ENCODE measurements around the gene SFSWAP.
"Not testable (repeated sequence)": the region's sequence is repeated elsewhere in the genome, so short reads cannot be mapped to it uniquely, and the experiment has no call there.

Gene SFSWAP

GRCh38 chr12:131759176-131759575 lies 48.3 kb downstream of the SFSWAP start:
- no peak for DNase-seq (ENCODE audit: low read depth in 2 of 2)

GRCh38 chr12:131761638-131762037 lies 50.7 kb downstream of the SFSWAP start:
- DNase-seq (ENCODE audit: low read depth in 2 of 2) = no peak

- DNase-seq (ENCODE audit: low read depth in 2 of 2) = no peak
Measured at GRCh38 chr12:131764738-131765137, 53.8 kb downstream of the SFSWAP start.

- no peak for DNase-seq (ENCODE audit: low read depth in 2 of 2)
Measured at GRCh38 chr12:131765961-131766360, 55.1 kb downstream of the SFSWAP start.

GRCh38 chr12:131766382-131767107 lies 55.7 kb downstream of the SFSWAP start:
- DNase-seq (ENCODE audit: low read depth in 2 of 2) = no peak

- DNase-seq (ENCODE audit: low read depth in 2 of 2) = no peak
Measured at GRCh38 chr12:131770120-131770519, 59.2 kb downstream of the SFSWAP start.

- no peak for DNase-seq (ENCODE audit: low read depth in 2 of 2)
Measured at GRCh38 chr12:131771965-131772364, 61.1 kb downstream of the SFSWAP start.

- no peak for DNase-seq (ENCODE audit: low read depth in 2 of 2)
Measured at GRCh38 chr12:131773582-131774221, 62.8 kb downstream of the SFSWAP start.

- no peak for DNase-seq (ENCODE audit: low read depth in 2 of 2)
Measured at GRCh38 chr12:131774576-131775391, 63.9 kb downstream of the SFSWAP start.

- no peak for DNase-seq (ENCODE audit: low read depth in 2 of 2)
Measured at GRCh38 chr12:131775392-131776236, 64.7 kb downstream of the SFSWAP start.

- DNase-seq (ENCODE audit: low read depth in 2 of 2) = no peak
Measured at GRCh38 chr12:131776237-131776889, 65.5 kb downstream of the SFSWAP start.

- DNase-seq (ENCODE audit: low read depth in 2 of 2) = not testable (repeated sequence)
Measured at GRCh38 chr12:131777269-131777668, 66.4 kb downstream of the SFSWAP start.

GRCh38 chr12:131779027-131779426 lies 68.1 kb downstream of the SFSWAP start:
- no peak for DNase-seq (ENCODE audit: low read depth in 2 of 2)

GRCh38 chr12:131782061-131782460 lies 71.2 kb downstream of the SFSWAP start:
- no peak for DNase-seq (ENCODE audit: low read depth in 2 of 2)

GRCh38 chr12:131783915-131784541 lies 73.1 kb downstream of the SFSWAP start:
- no peak for DNase-seq (ENCODE audit: low read depth in 2 of 2)

- DNase-seq (ENCODE audit: low read depth in 2 of 2) = no peak
Measured at GRCh38 chr12:131784909-131785762, 74.2 kb downstream of the SFSWAP start.

GRCh38 chr12:131785763-131786330 lies 75.0 kb downstream of the SFSWAP start:
- no peak for DNase-seq (ENCODE audit: low read depth in 2 of 2)

- no peak for DNase-seq (ENCODE audit: low read depth in 2 of 2)
Measured at GRCh38 chr12:131786331-131786730, 75.4 kb downstream of the SFSWAP start.

- DNase-seq (ENCODE audit: low read depth in 2 of 2) = no peak
Measured at GRCh38 chr12:131787143-131787660, 76.3 kb downstream of the SFSWAP start.
